ENCODE measurements around the gene ANXA6. TPM values are rescaled to one million over a fixed set of nuclear protein-coding genes. Genes with fewer than 3 reads are reported as not detected.

Gene ANXA6
- polyA plus RNA-seq, 3 donors: 70.1 to 454 (median 256) TPM

DNA sequence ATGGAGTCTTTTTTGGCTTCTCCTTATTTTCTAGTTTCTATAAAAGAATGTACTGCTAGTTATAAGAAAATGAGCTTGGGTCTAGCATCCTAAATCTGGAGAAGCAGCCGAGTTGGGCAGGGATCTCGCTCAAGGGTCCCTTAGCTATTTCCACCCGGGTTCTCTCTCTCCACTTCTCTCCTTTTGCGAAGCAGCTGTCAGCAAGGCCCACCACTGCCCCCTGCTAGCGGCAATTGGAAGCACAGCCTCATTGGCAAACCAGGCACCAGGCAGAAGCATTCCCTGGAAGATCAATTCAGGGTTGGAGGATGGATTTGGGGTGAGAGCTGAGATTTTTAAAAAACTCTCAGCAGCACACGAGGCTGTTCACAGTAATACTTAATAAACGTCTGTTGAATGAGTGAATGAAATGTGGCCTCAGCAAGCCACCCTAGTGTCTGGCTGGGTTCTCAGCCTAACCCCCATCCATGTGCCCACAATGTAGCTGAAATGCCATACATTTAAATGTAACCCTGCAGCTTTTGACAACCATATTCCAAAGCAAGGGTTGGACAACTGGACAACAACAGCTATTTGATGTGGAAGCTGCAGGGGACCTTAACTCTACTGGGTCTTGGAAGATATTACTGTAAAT, 42.2 kb downstream of the ANXA6 start:
- no peak overlapping the region for H3K27ac ChIP-seq (ENCODE audit: low read depth, low read length)
- 3 to 4% (median 3%) methylated on average over 7 of the region's 7 CpGs for whole genome bisulfite sequencing, 3 donors

DNA sequence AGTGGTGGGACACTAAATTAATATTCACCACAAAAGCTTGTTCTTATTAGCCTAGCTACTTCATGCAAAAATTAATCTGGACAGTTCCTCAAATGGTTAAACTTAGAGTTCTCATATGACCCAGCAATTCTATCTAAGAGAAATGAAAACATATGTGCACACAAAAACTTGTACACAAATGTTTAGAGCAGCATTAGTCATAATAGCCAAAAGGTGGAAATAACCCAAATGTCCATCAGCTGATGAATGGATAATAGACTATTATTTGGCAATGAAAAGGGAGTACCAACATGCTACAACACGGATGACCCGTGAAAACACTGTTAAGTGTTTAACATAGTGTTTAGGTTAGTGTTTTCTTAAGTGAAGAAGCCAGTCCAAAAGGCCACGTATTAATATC, 43.9 kb downstream of the ANXA6 start:
- 75 to 87% (median 82%) methylated on average over 3 of the region's 3 CpGs for WGBS, 3 donors

DNA sequence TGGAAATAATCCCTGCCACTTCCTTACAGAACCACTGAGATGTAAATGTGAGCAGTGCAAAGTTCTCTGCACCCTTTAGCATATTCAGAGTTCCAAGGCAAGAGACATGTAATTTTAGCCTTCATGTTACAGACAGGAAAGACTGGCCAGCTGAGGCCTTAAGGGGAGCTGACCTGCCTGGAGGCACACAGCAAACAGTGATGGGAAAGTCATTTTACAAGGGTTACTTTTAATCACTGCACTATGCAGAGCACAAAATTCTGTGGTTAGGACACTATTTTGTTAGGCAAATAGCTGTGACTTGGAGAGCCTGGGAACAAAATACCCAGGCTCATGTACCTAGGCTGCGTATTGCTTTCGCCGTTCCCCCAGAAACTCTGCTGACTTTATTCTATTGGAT, 46.6 kb downstream of the ANXA6 start:
- 95 to 97% (median 96%) methylated on average over 3 of the region's 3 CpGs for WGBS, 3 donors
- H3K27ac ChIP-seq (ENCODE audit: low read depth, low read length): no peak overlapping the region

More for the DNA sequence above, 43.9 kb downstream of the ANXA6 start:
- H3K27ac ChIP-seq (ENCODE audit: low read depth, low read length): no peak overlapping the region

DNA sequence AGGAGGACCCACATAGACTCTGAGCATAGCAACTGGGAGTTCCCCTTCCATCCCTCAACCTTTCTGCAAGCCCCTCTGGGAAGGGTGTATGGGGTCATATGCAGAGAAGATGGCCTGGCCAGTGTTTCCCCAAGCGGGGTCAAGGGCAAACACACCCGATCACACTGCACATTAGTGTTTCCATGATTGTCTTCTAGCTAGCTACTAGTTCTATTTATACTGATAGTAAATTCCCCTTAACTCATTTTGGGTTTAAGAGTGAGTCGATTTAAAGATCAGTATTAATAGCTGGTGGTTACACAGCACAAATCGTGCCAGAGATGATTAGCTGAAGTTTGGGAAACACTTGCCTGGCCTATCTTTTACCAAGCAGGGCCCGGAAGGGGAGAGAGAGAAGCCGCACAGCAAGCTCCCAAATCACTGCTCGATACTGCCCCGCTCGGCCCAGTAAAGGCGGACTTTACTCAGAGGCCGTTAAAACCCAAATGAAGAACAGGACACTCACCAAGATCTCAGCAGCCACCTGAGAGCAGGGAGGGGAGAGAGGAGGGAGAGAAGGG, 47.4 kb downstream of the ANXA6 start:
- H3K27ac ChIP-seq (ENCODE audit: low read depth, low read length): no peak overlapping the region
- 84 to 92% (median 89%) methylated on average over 11 of the region's 11 CpGs for WGBS, 3 donors

DNA sequence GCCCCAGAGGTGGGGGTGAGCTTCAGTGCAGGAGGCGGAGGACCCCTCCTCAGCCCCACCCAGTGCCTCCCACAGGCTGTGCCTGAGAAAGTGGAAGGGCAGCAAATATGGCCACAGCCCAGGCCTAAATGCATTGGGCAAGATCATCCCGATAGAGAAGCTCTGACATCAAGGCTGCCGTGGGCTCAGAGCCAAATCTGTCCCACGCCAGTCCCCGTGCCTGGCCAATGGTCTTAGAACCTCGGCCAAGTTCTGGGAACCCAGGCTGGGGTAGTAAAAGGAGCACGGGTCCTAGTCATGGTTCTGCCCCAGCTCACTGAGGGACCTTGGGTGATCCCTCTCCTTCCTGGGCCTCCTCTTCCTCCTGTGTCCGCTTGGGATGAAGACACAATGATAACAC, 49.0 kb downstream of the ANXA6 start:
- H3K27ac ChIP-seq (ENCODE audit: low read depth, low read length): no peak overlapping the region
- 38 to 69% (median 64%) methylated on average over 8 of the region's 8 CpGs for WGBS, 3 donors

DNA sequence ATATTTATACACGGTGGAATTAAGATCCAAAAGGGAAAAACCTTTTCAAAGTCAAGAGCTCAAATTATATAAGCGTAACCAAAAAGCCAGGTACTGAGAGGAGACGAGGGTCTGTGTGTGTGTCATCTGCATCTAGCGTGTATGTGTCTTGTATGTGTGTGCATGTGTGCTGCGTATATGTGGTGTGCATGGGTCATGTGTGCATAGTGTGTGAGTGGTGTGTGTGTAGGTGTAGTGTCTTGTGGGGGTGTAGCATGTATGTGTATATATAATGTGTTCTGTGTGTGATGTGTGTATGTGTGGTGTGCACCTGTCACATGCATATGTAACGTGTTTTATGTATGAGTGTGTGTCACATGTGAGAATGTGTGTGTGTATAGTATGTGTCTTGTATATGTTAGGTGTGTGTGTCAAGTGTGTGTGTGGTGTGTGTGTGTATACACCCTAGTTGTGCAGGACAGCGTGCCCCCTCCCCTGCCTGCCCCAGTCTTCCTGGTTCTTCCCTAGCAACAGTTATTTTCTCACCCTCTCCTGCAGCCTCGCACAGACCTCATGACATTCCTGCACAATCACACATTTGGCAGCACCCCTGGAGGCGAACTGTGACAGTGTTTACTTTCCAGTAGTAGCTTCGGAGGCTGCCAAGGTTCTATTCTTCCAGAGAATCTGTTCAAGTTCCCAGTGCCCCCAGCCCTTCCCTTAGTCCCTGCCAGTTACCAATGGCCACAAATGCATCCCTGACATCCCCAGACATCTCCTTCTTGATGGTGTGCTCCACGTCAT, 49.6 kb downstream of the ANXA6 start:
- WGBS, 3 donors: 56 to 85% (median 80%) methylated on average over 11 of the region's 11 CpGs
- H3K27ac ChIP-seq (ENCODE audit: low read depth, low read length): no peak overlapping the region

DNA sequence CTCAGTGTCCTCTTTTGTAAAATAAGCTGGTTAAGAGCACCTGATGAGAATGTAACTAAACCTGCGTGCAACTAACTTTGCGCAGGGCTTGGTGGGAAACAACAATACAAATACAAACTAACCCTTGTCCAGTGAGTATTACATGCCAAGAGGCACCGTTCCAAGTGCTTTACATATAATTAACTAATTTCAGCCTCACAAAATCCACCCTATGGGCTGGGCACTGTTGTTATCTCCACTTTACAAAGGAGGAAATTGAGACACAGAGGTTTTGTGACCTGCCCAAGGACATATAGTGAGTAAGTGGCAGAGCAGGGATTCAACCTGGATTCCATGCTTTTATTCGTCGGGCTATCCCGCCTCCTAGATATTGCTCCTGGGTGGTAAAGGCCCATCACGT, 50.5 kb downstream of the ANXA6 start:
- no peak overlapping the region for H3K27ac ChIP-seq (ENCODE audit: low read depth, low read length)
- 41 to 93% (median 90%) methylated on average over 7 of the region's 7 CpGs for WGBS, 3 donors

DNA sequence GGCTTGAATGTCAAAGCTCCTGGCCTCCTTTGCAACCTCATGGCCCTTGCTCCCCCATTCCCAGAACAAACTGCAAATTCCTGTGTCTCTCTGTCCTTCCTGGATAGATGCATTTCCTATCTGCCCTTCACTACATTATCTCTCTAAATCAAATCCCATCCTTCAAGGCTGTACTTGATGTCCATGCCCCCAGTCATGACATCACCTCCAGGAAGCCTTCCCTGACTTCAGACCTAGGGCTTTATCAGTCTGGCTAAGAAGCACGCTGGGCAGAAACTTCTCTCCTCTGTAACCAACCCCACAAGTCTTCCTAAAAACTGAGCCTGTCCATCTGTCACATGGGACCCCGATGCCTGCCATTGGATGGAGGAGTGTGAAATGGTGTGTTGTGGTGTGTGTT, 51.1 kb downstream of the ANXA6 start:
- no peak overlapping the region for H3K27ac ChIP-seq (ENCODE audit: low read depth, low read length)
- WGBS, 3 donors: 86 to 98% (median 94%) methylated on average over 2 of the region's 2 CpGs

DNA sequence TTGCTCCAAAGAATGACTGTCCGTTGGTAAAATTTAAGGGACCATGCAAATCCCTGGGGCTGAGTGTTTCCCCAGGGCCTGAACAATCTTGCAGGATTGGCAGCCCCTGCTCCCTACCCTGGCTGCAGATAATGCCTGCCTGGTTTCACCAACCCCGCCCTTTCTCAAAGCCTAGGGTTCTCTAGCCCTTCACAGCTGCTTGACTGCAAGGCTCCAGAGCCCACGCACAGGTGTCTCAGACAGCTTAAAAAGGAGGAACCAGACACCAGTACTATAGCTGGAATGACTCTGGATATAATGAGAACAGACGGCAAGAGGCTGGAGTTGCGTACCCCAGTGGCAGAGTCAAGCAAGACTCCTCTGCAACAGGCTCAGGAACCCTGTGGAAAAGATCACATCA, 51.5 kb downstream of the ANXA6 start:
- no peak overlapping the region for H3K27ac ChIP-seq (ENCODE audit: low read depth, low read length)
- 86 to 94% (median 88%) methylated on average over 5 of the region's 5 CpGs for WGBS, 3 donors

DNA sequence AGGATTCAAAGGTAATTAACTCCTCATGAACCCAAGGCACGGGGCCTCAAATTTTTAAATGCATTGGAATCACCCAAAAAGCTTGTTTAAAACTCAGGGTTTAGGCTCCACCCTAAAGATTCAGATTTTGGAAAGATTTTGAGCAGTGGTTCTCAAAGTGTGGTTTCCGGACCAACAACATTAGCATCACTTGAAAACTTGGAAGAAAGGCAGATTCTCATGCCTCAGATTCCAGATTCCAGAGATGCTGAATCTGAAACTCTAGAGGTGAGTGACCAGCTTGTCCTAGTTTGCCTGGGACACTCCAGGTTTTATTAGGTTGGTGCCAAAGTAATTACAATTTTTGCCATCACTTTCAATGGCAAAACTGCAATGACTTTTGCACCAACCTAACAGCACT, 52.0 kb downstream of the ANXA6 start:
- H3K27ac ChIP-seq (ENCODE audit: low read depth, low read length): no peak overlapping the region
- 87 to 95% (median 93%) methylated on average over 2 of the region's 2 CpGs for WGBS, 3 donors

DNA sequence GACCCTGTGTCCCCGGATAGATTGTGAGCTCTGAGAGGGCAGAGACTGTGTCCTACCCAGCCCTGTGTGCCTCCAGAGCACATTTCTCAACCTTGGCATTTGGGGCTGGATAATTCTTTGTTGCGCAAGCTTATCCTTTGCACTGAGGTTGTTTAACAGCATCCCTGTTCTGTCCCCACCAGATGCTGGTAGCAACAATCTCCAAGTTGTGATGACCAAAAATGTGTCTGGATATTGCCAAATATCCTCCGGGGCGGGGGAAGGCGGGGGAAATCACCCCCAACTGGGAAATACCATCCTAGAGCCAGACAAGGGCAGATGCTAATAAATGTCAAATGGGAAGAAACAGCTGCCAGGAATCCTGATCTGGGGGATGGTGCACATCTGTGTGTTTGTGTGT, 52.8 kb downstream of the ANXA6 start:
- WGBS, 3 donors: 55 to 74% (median 56%) methylated on average over 5 of the region's 5 CpGs
- H3K27ac ChIP-seq (ENCODE audit: low read depth, low read length): no peak overlapping the region

DNA sequence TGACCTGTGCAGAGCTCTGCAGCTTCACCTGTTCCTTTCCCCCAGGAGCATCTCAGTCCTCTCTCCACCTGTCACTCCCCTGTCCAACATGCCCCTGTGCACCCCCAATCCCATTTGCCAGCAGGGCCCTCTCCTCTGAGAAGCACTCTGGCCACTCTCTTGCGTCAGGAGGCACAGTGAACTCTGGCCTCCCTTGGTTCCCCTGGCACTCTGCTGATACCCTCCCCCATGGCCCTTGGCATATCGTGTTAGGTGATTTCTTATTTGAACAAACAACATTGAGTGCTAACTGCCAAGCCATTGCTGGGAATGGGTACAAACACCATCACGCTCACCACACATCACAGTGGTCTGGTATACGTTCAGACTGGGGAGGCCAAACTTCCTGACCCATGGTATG, 55.8 kb downstream of the ANXA6 start:
- 46 to 90% (median 86%) methylated on average over 4 of the region's 4 CpGs for WGBS, 3 donors
- no peak overlapping the region for H3K27ac ChIP-seq (ENCODE audit: low read depth, low read length)

DNA sequence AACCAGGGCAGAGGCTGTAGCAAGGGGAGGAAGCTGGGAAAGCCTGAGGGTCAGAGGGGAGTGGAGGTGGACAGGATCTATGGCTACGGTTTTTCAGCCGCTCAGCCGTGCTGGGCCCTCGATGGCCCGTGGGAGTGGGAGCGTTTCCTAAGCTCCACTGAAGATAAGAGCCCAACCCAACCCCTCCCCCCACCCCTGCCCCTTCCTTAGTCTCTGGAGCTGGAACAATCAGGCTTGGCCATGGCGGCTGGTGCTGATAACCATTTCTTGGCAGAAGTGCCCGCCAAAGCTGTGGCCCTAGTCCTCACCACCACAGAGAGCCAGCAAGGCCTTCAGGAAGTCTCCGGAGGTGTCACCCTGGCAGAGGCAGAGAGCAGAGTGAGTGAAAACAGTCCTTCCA, 56.4 kb downstream of the ANXA6 start:
- no peak overlapping the region for H3K27ac ChIP-seq (ENCODE audit: low read depth, low read length)
- 45 to 71% (median 68%) methylated on average over 9 of the region's 9 CpGs for WGBS, 3 donors

DNA sequence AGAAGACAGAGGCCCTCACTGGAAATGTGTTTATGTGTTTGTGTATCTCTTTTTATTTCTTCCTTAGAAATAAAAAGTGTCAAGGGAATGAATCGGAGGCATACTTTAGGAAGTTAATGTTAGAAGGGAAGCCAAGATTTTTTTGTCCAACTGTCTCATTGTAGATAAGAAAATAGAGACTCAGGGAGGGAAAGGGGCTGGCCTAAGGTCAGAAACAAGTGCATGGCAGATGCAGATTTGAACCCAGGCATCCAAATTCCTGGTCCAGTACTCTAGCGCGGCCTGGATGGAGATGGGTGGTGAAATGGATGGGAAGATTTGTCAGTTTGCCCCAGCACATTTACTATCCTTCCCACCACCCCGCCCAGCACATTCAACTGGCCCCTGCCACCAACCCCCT, 56.9 kb downstream of the ANXA6 start:
- WGBS, 3 donors: 67 to 75% (median 75%) methylated on average over 4 of the region's 4 CpGs
- no peak overlapping the region for H3K27ac ChIP-seq (ENCODE audit: low read depth, low read length)

DNA sequence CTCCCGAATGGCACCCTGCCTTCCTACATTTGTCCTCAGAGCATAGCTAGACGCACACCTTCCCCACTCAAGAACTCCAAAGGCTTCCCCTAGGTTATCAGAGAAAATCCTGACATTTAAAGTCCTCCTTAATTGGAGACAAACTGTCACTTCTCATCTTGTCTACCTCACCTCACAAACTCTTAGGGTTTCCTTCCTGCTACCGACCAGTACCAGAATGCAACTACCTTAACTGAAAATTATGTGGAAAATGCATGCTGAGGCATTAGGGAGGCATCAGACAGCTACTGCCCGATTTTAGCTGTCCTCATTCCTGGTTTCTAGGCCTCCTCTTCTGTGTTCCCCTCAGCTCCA, 58.8 kb downstream of the ANXA6 start:
- H3K27ac ChIP-seq (ENCODE audit: low read depth, low read length): no peak overlapping the region

DNA sequence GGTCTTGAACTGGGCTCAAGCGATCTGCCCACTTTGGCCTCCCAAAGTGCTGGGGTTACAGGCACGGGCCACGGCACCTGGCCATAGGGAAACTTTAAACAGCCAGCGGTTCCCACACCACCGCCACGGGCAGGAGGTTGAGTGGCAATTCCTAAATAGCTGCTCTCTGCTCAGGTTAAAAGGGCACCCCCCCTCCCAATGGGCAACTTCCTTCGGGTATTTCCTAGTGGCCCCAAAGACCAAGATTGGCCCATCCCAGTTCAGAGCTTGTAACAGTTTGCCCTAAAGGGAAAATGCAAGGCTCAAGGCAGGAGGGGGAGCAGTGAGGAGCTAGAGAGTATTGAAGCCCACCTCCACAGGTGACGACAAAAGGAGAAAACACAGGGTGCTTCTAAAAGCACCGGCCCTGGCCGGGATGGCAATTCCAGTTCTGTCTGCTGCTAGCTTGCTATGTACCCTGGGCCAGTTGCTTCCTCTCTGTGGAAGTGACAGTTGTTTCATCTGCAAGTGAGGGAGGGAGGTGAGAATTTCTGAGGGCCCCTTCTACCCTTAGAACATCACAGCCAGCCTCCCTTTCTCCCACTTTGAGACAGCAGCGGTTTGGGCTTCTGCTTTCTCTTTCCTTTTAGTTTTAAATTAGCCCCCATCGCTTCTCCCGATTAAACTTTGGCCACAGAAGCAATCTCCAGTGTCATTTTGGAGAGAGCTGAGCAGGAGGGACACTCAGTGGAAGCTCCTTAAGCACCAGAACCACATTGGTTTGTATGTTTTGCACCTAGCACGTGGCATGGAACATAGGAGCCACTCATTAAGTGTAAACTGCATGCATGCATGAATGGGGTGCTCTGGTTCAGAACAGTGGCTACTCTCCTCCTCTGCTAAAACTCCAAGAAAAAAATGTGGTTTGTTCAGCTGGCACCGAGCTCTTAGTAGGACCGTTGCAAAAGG, 59.5 kb downstream of the ANXA6 start:
- H3K27ac ChIP-seq (ENCODE audit: low read depth, low read length): no peak overlapping the region
- 51 to 80% (median 56%) methylated on average over 16 of the region's 16 CpGs for WGBS, 3 donors

More for the DNA sequence above, 58.8 kb downstream of the ANXA6 start:
- WGBS, 3 donors: 46 to 76% (median 48%) methylated on average over 4 of the region's 4 CpGs

DNA sequence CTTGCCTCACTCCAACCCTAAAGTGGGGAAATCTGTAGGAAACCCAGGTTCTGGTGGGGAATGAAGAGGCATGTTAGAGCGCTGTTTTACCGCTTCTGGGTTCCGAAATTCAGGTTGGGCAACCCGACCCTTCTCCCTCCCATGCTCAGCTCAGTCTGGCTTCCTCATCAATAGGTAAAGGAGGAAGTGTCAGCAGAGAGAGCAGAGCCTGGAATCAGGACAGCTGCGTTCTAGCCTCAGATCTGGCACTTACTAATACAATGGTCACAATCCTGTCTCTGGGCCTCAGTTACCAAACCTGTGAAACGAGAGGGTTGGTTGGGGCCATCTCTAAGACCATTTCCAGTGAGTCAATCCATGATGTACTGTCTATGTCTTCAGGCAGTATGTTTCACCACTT, 60.5 kb downstream of the ANXA6 start:
- WGBS, 3 donors: 53 to 74% (median 65%) methylated on average over 6 of the region's 6 CpGs
- no peak overlapping the region for H3K27ac ChIP-seq (ENCODE audit: low read depth, low read length)

DNA sequence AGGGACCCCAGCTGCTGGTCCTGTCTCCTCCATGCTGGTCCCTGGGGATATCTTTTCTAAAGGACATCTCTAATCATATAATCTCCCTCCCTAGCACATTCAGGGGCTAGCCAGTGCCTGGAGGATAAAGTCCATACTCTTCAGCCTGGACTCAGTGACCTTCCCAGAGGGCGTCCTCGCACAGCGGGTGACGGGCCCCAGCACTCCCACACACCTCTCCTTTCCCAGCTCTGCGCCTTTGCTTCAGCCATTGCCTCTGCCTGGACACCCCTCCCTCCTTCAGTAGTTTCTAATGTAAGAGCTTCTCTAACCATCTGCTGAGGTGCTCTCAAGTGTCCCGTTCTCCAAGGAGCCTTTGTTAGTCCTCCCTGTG, 61.6 kb downstream of the ANXA6 start:
- WGBS, 3 donors: 46 to 73% (median 66%) methylated on average over 6 of the region's 6 CpGs
- no peak overlapping the region for H3K27ac ChIP-seq (ENCODE audit: low read depth, low read length)
